Fibroblast of skin of left biceps (primary cell): Measurements from ENCODE around the gene CLTA.
"Not testable (repeated sequence)": the region's sequence is repeated elsewhere in the genome, so short reads cannot be mapped to it uniquely, and the experiment has no call there.

Source experiments
- DNase-seq, 2 experiments: peaks; one replicate each; pipeline ENCODE4 v3.0.0-alpha.2; 2013; ENCODE audit warnings: low read depth in 2 of 2

CLTA gene

DNA sequence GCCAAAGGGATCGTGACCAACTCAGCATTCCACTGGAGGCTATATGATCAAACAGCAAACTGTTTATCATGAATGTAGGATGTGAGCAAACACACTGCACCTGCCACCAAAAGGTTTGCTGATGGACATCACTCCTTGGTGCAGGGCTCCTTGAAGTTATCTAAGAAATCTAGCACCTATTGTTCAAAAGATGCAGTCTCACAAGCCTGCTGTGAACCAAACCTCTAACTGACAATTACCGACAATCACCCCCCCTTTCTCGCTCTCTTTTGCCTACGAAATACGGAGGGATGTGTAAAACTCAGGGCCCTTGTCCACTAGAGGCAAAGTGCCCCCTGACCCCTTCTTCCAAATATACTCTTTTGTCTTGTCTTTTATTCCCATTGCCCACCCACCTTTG lies 2.5 kb upstream of the CLTA start:
- DNase-seq, result no peak

DNA sequence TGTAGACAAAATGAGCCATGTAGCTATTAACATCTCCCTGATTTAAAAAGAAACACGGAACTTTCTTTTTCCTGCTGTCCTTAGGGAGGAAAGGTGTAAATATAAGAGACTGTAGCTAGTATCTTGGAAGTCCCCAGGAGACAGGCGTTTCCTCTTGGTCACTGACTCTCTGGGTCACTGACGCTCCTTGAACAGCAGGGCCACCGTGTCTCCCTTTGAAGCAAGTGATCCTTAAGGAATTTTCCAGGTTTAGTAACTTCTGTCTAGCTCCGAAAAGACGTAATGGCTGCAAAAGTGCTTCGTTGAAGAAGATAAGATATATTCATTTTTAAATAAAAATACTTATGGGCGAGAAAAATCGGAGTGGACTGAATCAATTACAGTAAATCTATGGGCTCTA lies 745 bp upstream of the CLTA start:
- DNase-seq, result no peak

DNA sequence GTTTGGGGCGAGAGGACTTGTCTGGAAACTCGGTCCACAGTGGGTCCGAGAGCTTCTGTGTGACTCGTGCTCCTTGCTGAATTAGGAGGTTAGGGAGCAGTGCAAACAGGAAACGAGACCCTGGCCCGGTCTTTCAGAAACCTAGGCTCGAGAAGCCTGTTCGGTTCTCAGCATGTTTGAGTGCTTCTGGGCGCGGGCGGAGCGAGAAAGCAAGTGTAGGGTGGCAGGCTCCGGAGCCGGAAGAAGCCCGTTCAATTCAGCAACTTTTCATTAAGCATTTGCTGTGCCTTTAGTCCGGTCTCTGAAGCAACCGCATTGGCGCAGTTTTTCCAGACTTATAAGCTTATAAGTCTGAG lies 547 bp downstream of the CLTA start:
- no peak for DNase-seq

DNA sequence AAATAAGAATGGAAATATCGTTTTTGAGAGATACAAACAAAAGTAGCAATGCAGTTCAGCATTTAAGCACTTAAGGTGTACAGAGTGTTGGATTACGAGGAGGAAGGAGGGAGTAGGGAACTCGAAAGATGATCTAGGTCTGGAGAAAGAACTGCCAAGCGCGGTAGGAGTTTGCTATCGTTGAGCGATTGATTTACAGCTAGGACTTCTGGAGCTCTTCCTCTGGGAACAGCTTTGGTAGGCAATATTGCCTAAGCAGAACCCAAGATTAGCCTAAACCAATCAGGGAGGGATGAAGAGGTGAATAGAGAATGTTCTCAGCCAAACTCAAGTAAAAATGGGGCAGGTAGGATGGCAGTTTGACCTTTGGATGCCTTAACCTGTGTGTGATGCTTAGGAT lies 965 bp downstream of the CLTA start:
- no peak for DNase-seq

DNA sequence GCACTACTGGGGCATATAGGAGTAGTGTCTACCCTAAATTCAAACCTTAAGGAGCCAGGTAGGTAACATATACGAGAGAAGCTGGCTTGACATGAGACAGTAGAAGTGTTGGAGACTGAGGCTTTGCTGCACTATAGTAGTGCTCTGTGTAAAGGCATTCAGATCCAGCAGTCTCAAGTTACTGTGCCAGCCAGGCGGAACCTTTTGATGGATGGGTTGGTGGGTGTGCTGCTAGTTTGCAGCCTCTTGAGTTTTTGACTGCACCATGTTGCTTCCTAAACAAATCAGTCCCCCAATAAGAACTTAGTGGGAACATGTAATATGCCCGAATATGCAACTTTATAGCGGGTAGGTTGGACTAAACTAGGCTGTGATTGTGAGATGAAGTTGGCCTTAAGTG lies 1.5 kb downstream of the CLTA start:
- DNase-seq, result no peak

DNA sequence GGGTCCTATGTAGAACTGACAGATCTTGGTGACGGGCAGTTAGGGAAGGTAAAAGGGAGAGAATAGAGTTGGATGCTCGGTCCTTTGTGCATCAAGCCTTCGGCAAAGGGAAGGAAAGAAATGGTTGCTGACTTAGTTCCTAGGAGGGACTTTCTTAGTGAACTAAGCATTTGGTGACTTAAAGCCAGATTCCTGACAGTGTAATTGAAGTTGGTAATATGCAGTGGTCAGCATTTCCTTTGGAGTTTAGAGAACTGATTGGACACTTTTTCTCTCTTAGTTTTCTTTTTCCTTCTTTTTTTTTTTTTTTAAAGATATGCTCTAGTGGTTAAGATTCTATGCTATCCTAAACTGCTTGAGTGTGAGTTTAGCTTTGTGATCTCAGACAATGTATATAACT lies 2.3 kb downstream of the CLTA start:
- no peak for DNase-seq

DNA sequence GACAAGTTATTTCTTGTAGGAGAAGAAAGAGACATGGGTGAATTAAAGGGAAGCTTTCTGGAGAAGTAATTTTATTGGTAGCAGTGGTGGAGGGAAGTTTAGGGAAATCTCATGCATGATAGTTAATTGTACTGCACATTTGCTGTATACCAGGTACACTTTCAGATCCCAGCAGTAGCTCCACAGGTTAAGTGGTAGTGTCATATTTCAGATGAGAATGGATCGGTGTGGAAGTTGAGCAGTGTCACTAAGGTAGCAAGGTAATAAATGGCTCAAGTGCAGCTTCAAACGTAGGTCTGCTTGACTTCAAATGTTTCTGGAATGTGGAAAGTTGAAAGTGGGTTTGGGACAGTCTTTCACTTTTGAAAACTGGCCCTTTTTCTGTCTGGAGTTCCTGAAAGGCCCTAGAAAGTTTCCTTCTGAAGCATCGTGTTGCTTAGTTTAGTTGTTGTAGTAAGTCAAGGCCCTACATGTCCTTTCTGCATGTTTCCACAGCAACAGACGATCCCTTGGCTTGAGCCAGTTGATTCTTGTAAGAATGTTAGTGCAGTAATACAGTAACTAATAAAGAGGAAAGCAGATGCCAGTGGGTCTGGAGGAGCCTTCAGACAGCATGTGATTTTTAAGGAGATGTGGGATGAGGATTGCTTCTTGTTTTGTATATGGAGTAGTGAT lies 3.7 kb downstream of the CLTA start:
- no peak for DNase-seq

DNA sequence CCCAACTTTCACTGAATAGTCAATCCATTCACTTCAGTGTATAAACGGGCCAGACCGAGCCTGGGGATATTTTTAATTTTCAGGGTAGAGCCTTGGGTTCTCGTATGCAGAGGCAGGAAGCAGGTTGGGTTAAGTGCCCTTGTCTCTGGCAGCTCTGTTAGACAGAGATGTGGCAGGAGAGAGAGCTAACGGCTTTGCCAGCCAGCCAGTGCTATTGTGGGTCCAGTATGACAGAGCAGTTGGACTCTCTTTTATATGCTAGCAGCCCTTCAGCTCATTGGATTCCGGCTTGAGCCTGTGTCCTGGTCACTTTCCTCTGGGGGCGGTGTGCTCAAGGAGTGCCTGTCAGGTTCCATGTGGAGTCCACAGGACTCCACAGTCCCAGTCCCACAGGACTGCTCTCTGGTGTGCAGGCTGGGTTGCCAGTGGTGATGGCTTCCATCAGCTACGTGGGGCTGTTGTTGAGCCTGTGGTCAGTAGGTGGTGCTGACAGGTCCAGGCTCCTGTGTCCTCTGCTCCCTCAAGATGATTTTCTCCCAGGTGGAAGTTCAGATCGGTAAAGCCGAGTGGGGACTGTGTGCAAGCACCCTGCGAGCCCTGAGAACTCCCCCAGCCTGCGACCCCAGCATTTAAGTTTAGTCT lies 14.3 kb downstream of the CLTA start:
- no peak for DNase-seq

DNA sequence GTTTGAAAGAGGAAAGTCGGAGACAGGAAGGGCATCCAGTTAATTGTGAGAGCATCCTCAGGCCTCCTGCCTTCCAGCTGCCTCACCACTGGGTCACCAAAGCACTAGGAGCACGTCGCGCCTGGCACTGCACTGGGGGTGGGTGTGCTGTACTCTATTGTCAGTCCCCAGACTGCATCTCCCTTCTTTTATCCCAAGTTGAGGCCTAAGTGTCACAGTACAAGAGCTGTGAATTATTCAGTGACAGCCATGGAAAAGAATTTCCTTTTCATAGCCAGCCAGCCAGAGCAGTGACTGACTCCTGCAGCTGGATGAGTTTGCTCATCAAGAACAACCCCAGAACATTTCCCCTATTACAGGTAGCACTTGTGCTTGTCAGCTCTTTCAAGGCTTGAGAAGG lies 16.3 kb downstream of the CLTA start:
- DNase-seq, result no peak

DNA sequence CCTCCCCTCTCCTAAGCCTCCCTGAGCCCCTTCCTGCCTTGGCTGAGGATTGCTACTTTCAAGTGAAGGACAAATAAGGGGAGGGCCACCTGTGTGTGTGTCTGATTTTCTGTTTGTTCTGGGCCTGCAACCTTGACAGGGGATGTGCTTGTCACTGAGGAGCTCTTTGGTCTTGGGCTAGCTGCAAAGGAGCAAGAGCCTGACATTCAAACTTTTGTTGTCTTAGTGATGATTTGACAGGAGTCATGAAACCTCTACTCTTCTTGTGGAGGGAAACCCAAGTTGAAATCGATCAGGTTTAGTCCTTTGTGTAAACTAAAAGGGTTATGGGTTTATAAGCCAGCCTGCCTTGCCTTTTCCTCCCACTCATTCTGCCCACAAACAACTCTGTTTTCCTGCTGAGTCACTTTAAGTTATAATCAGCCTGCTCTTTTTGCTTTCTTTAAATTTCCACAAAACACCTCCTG lies 16.9 kb downstream of the CLTA start:
- DNase-seq, result no peak

DNA sequence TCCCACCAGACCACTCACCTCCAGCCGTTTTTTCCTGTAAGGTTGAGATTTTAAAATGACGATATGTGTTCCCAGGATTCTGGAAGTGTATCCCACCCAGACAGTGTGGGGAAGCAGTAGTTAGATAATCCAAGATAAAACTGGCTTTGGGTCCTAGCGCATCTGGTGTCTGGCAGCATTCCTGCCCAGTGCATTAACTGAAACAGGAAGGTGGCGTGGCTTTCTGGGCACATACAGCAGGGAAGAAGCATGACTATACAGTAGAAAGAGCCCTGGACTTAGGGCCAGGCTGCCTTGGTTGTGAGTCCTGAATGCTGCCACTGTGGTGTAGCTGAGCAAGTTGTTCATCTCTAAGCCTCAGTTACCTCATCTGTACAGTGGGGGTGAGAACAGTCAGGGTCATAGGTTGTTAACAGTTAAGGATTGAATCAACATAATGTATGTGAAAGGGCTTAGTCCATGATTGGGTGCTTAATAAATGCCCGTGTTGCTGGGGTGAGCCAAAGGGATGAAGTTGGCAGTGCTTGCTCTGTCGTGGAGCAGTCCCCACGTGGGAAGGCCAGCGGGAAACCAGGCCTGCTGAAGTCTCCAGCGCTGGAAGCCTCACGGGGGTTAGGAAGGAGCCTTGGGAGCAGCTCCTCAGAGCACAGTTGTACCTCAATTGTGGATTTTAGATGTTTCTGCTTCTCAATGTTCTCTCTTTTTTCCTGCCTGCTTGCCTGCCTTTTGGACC lies 18.0 kb downstream of the CLTA start:
- DNase-seq, result no peak

DNA sequence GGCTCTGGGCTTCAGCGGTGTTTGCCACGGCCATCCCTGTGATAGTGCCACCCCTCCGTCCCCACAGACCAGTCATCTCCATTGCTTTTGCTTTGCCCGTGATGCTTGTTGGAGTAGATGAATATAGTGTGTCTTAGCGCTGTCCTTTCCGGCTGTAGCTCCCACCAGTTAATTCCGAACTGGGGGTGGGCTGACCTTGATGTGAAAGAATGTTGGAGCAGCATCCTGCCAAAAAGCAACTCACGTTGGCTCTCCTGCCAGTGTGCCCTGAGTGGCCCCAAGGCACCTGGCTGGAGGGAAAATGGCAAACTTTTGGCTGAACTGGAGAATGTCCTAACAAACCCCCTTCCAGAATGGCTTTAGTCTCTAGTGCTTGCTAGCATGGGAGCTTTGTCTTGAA lies 20.0 kb downstream of the CLTA start:
- DNase-seq, result no peak

DNA sequence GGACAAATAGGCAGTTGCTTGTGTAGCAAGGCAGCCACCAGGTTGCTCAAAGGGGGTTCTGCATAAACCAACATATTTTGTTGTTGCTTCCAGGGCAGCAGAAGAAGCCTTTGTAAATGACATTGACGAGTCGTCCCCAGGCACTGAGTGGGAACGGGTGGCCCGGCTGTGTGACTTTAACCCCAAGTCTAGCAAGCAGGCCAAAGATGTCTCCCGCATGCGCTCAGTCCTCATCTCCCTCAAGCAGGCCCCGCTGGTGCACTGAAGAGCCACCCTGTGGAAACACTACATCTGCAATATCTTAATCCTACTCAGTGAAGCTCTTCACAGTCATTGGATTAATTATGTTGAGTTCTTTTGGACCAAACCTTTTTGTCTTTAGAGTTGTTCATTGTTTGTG lies 20.8 kb downstream of the CLTA start:
- no peak for DNase-seq

DNA sequence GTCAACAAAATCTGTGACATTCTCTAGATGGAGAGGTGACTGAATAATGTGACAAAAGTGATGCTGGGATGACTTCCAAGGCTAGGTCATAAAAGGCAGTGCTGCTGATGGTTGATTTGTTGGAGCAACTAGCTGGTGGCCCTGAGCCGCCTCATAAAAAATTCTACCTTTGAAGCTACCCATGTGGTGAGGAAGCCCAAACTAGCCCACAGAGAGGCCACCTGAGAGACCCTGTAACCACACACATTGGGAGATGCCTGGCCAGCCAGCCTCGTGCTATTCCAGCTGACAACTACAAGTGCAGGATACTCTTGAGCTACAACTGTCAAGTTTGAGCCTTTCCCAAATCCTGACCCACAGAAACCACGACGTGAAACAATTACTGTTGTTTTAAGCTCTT lies 22.7 kb downstream of the CLTA start:
- no peak for DNase-seq

DNA sequence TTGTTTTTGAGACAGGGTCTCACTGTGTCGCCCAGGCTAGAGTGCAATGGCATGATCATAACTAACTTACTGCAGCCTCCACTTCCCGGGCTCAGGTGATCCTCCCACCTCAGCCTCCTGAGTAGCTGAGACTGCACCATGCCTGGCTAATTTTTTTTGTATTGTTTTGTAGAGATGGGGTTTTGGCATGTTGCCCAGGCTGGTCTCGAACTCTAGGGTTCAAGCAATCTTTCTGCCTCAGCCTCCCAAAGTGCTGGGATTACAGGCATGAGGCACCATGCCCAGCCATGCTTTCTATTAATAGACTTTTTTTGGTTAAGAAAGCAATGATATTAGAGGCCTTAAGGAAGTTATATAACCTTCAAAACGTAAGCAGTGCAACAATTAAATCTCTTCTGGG lies 23.3 kb downstream of the CLTA start:
- DNase-seq, result no peak

DNA sequence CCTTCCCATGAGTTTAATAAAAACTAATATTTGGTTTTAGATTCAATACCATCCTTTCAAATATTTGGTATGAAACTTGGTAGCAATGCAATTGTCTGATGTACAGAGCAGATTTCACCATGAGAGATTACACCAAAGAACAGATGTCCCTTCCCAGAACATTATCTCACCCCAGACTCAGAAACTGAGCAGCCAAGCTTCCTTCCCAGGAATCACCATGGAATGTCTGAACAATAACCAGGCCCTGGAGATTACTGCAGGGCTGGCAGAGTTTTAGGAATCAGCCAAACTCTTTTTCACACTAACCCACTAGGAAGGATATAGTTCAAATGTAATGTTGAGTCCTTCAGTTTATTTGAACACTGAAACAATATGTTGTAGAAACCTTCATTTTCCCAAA lies 23.9 kb downstream of the CLTA start:
- DNase-seq, result no peak

DNA sequence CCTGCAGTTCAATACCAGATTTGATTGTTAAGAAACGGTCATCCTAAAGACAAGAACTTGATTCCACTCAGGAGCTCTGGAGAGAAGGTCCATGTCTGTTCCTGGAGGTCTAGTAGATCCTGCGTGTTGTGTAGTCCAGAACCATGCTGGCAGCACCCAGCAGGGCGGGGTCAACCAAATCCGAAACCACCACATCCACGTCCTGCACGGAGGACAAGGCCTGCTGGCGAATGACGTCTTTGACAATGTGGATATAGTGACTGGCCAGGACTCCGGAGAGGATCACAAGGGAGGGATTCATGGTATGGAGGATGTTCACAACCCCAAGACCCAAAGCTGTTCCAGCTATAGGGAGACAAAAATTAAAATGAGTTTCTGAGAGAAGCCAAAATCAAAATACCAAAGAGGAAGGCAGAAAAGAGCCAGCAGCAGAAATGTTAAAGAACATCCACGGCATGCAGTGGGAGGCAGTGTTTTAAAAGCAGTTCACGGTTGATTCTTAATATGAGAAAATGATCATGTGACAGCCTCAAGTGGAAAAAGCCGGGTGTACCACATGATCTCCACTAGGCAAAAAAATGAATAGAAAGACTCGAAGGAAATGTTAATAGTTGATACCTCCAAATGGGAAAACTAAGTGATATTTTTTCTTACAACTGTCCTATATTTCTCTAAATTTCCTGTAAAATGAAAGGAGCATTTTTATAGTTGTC lies 26.7 kb downstream of the CLTA start:
- no peak for DNase-seq

DNA sequence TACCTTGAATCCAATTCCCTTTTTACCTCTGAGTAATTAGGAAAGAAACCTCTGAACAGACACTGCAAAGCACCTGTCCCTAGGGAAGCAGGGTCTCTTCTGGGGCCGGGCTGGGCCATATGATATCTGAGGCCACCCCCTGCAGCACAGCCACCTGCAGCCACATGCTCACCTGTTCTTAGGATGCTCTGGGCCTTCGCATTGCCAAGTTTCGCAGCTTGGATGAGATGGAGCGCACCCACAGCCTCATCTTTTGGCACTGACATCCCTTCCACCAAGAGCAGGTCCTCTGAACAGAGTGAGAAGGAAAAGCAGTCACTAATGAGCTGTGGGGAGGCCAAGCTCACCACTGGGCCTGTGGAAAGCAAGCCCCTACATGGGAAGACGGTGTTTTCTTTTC lies 27.3 kb downstream of the CLTA start:
- no peak for DNase-seq

DNA sequence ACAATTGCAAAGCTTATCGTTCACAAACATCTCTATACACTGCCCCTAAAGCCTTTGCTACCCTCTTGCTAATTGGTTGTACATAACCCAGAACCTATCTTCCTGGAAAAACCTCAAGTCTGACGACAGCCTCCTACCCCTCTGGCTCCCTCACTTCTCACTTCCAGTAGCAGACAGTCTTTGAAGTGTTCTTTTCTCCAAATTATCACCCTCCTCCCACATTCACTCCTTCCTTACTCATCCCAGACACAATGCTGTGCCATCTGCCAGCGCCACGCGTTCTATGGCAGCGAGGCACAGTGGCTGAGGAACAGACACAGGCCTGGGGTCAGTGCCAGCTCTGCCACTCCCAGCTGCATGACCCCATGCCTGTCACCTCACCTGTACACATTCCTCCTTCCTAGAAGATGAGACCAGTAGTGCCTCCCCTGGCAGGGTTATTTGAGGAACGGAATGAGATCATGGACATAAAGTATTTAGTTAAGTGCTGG lies 27.7 kb downstream of the CLTA start:
- no peak for DNase-seq

DNA sequence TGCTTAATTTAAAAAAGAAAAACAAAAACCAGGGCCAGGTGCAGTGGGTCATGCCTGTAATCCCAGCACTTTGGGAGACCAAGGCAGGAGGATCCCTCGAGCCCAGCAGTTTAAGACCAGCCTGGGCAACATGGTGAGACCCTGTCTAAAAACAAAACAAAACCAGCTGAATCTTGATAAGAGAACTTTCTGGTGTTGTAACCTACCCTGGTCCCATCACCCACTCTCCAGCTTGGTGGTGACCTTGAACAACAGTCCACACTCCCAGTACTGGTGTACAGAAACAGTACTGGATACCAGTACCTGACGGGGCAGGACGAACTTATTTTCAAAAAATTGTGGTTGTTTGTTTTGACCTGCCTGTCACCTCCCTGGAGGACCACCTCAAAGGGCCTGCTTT lies 30.9 kb downstream of the CLTA start:
- no peak for DNase-seq

DNA sequence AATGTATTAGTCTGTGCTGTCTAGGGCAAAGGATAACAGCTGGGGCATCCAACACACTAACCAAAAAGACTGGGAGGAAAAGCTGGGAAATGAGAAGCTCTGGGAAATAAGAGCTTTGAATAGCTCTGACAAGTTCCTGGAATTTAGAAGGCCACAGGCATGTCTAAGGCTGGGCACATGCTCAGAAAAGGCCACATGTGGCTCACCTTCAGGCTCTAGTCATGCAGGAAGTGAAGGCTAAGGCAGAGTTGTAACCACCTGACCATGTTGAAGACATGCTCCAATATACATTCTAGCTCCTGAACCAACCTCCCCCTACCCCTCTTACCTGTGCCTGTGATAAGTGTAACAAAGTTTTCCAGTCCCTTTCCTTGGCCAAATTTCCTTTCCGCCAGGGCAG lies 31.7 kb downstream of the CLTA start:
- no peak for DNase-seq

DNA sequence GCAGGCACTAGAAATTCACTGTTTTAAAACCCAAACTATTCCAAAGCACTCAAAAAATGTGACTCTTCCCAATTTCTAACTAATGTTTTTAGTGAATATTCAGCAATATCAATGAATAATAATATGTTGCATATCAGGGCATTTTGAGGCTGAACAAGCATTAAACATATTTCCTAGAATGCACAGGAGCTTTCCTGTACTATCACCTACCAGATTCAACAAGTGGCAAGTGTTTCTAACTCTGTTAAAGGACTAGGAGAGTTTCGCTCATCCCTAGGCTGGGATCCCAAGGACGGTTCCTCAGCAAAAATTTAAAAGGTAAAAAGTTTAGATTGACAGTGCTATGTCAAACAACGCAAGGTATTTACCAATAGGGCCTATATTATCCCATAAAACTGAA lies 46.5 kb downstream of the CLTA start:
- no peak for DNase-seq

DNA sequence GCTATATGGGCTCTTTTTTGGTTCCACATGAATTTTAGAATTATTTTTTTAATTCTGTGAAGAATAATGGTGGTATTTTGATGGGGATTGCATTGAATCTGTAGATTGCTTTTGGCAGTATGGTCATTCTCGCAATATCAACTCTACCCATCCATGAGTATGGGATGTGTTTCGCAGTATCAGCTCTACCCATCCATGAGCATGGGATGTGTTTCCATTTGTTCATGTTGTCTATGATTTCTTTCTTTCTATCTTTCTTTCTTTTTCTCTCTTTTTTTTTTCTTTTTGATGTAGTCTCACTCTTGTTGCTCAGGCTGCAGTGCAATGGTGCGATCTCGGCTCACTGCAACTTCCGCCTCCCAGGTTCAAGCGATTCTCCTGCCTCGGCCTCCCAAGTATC lies 48.5 kb downstream of the CLTA start:
- not testable (repeated sequence) for DNase-seq
